Stimulated activated CD4-positive, alpha-beta T cell treated with anti-CD3 and anti-CD28 coated beads, Interleukin-12 subunit alpha, Interleukin-12 subunit beta, amount 100 ng/mL, for 4 hours (primary cell): ENCODE results near the gene MAZ.
"Not testable (repeated sequence)": the region's sequence is repeated elsewhere in the genome, so short reads cannot be mapped to it uniquely, and the experiment has no call there.

Experiments used
- DNase-seq: peaks from one replicate; pipeline ENCODE4 v3.0.0-alpha.2; 2020

Gene MAZ

GRCh38 chr16:29806099-29806579 lies at the start of gene MAZ:
Gene MAZ, plus strand, starts transcription at chr16:29806529. Its CDS starts 173 bp downstream, at chr16:29806702.
- peak; percentile 80 for DNase-seq

DNA sequence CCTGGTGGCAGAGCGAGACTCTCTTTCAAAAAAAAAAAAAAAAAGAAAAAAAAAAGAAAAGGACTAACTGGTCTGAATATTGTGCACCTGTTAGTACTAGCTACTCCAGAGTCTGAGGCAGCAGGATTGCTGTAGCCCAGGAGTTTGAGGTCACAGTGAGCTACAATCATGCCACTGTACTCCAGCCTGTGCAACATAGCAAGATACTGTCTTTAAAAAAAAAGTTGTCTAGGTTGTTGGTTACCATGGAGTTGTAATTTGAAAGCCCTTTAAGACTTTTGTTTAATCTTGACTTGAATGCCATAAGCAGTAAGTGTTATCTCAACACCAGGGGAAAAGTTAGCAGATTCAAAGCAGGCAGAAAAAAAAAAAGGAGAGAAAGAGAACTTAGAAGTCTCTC lies 49.7 kb upstream of the MAZ start:
- DNase-seq, result no peak

- not testable (repeated sequence) for DNase-seq
These were observed 49.2 kb upstream of the MAZ start for GRCh38 chr16:29757086-29757485.

DNA sequence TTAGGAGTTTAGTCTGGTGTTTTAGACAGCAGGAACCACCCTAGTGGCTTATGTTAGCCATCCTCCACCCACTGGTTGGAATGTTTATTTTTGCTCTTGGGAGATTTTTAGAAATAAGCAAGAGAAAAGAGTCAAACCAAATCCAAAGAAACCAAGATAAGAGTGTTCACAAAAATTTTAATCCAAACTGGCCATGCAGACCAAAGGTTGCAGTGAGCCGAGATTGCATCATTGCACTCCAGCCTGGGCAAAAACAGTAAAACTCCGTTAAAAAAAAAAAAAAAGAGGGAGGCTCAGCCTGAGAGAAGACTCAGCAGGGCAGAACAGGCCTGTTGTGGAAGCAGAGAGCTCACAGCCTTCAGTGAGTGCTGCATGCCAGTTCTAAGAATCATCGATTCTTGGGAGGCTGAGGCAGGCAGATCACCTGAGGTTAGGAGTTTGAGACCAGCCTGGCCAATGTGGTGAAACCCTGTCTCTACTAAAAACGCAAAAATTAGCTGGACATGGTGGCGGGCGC lies 48.3 kb upstream of the MAZ start:
- no peak for DNase-seq

GRCh38 chr16:29760567-29761279 lies 45.6 kb upstream of the MAZ start:
- DNase-seq, result no peak

DNA sequence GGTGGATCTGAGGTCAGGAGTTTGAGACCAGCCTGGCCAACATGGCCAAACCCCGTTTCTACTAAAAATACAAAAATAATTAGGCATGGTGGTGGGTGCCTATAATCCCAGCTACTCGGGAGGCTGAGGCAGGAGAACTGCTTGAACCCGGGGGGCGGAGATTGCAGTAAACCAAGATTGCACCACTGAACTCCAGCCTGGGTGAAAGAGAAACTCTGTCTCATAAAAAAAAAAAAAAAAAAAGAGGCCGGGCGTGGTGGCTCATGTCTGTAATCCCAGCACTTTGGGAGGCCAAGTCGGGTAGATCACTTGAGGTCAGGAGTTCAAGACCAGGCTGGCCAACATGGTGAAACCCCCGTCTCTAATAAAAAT lies 45.1 kb upstream of the MAZ start:
- not testable (repeated sequence) for DNase-seq

GRCh38 chr16:29761882-29762281 lies 44.4 kb upstream of the MAZ start:
- DNase-seq, result no peak

- no peak for DNase-seq
These were observed 43.0 kb upstream of the MAZ start for GRCh38 chr16:29763326-29763725.

DNA sequence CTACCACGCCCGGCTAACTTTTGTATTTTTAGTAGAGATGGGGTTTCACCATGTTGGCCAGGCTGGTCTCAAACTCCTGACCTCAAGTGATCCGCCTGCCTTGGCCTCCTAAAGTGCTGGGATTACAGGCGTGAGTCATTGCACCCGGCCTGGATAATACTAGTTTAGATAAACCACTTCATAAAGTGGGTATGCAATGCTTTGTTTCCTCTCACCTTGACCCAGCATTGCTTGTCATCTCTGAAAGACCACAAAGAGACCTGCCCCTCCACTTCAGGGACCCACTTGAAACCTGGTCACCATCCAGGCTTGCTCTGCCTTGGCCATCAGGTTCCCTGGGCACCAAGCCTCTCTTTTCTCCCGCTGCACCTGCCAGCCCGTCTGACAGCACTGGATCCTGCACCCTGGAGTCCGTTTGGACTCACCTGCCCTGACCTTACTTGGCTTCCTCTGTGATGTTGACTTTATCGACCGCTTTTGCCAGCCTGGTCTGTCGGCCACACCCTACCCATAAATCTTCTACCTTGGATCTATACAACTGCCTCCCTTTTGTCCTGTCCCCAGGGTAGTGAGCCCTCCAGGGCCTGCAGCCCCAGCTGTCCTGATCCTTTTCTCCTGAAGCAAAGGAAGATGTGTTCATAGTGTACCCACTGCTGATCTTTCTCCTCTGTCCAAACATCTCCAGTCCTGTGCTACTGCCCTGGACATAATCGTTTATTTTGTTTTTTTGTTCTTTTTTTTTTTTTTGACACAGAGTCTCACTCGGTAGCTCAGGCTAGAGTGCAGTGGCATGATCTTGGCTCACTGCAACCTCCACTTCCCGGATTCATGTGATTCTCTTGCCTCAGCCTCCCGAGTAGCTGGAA lies 40.9 kb upstream of the MAZ start:
- no peak for DNase-seq

GRCh38 chr16:29766571-29766970 lies 39.8 kb upstream of the MAZ start:
- DNase-seq, result no peak

- no peak for DNase-seq
These were observed 39.3 kb upstream of the MAZ start for GRCh38 chr16:29767062-29767461.

DNA sequence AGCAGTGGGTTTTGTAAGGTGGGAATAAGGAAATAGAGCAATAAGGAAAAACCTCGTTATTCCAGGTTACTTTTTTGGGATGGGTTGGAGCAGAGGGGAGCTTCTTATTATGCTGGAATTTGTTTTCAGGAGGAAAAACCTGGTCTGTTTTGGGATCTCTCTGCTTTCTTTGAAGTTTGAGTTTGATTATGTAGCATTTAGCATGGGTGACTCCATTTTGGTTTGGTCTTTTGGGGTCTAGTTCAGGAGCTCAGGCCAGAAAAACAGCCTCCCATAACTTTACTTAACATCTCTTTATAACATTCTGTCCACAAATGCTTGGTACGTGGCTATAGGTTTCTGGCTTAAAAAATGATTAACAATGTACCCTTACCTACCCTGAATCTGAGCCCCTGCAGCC lies 36.8 kb upstream of the MAZ start:
- no peak for DNase-seq

DNA sequence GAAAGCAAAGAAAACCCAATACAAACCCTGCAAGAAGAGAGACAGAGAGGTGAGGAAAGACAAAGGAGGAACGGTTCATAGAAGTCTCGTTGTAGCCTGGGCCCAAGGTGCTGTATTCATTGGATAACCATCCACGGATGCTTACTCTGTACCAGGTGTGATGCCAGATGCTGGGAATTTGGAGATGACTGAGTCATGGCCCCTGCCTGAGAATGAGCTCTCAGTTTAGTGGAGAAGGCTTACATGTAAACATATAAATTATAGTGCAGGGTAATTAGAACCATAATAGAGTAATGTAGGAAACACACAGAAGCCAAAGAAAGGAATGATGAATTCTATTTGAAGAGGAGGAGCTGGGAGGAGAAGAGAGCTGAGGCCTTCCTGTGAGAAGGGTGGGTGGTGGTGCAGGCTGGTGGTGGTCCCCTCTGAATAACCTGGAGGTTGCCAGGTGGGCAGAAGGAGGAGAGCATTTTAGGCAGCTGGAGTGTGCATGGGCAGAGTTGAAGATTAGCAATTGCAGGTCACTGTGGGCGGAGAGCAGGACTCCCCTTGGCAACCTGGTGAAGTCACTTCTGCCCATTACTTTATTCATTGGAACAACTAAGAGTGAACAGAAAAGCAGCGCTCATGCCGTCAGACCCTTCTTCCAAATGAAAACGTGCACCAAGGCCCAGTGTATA lies 35.9 kb upstream of the MAZ start:
- DNase-seq, result no peak

DNA sequence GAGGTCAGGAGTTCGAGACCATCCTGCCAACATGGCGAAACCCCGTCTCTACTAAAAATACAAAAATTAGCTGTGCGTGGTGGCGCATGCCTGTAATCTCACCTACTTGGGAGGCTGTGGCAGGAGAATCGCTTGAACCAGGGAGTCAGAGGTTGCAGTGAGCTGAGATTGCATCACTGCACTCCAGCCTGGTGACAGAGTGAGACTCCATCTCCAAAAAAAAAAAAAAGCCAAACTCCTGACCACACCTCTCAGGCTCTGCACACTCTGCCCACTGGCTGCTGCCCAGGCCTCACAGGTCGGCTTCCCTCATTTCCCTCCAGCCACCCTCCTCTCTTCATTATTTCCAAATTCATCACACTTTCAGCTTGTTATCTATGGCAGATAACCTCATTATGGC lies 34.0 kb upstream of the MAZ start:
- DNase-seq, result not testable (repeated sequence)

GRCh38 chr16:29774730-29775129 lies 31.6 kb upstream of the MAZ start:
- no peak for DNase-seq

DNA sequence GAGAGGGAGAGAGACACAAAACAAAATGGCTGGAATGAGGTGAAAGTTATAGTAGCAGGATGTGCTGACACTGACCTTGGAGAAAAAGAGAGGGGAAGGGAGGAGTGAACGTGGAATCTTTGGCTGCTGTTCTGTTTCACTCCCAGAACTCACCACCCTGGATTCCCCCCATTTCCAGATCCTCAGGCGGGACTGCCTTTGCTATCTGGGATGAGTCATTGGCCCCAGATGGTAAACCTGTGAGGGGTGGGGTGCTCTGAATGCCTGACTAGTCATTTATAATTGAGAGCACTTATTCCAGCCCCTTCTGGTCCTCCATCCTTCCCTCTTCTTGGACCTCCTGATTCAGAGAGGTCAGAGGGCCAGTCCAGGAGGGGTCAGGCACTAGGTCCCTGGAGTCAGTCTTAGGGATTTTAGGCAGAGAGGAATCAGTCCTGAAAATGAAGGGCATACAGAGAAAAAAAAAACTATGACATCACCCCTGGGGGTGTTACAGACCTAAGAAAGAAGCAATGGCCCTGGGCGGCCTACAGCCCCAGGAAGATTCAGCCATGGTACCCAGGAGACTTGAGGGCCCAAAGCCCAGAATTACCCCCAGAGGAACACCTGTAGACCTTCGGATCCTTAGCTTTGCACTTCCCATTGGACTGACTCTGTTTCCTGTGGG lies 30.5 kb upstream of the MAZ start:
- no peak for DNase-seq

DNA sequence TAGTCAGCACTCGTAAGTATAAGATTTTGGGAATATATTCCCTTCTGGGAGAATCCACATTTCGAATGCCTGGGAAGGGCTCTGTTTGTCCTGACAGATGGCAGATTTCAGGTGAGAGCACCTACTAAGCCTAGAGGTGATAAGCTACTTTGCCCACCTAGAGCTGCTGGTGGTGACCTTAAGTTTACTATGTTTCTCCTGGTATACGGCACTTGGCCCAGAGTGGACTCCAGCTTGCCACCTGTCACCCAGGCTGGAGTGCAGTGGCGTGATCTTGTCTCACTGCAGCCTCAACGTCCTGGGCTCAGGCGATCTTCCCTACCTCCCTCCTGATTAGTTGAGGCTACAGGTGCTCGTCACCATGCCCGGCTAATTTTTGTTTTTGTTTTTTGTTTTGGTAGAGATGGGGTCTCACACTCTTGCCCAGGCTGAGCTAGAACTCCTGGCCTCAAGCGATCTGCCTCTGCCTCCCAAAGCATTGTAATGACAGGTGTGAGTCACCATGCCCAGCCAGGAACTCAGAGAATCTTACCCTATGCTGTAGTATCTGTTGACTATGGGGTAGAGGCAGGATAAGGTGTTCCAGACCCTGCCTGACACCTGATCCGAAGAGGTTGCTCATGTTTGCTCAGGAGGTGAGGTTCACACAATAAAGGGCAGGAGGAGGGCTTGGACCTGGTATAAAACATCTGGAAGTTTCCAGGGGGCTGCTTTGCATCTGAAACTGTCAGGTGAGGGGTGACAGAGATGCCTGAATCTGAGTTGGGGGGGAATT lies 28.6 kb upstream of the MAZ start, which contains the start of gene ZG16:
TSS of gene ZG16 (plus strand) at position 681 of the 775 bp plus-strand sequence. CDS start 1,011 bp downstream, outside the sequence.
- no peak for DNase-seq

DNA sequence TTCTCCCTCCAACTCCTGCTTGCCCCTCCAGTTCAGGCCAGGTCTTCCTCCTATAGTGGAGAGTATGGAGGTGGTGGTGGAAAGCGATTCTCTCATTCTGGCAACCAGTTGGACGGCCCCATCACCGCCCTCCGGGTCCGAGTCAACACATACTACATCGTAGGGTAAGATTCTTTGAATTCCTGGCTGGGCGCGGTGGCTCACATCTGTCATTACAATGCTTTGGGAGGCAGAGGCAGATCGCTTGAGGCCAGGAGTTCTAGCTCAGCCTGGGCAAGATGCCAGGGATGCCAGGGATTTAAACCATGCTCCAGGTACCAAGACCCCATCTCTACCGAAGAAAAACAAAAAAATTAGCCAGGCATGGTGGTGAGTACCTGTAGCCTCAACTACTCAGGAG lies 26.9 kb upstream of the MAZ start:
- no peak for DNase-seq

DNA sequence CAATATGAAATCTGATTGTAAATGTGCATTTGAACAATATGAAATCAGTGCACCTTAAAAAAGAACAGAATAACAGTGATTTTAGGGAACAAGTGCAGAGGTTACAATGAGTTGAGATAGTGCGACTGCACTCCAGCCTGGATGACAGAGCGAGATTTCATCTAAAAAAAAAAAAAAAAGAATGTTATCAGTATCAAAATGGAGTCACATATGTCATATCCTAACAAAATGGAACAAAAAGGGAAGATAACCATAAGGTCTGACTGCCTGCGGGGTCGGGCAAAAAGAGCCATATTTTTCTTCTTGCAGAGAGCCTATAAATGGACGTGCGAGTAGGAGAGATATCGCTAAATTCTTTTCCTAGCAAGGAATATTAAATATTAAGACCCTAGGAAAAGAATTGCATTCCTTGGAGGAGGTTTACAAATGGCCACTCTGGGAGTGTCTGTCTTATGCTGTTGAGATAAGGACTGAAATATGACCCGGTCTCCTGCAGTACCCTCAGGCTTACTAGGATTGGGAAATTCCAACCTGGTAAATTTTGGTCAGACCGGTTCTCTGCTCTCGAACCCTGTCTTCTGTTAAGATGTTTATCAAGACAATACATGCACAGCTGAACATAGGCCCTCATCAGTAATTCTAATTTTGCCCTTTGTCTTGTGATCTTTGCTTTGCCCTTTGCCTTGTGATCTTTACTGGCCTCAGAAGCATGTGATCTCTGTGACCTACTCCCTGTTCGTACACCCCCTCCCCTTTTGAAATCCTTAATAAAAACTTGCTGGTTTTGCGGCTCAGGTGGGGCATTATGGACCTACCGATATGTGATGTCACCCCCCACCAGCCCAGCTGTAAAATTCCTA lies 23.0 kb upstream of the MAZ start:
- DNase-seq, result not testable (repeated sequence)

GRCh38 chr16:29784157-29784556 lies 22.2 kb upstream of the MAZ start:
- DNase-seq, result no peak
